IMR-90 (cell line): ENCODE measurements around the gene TMEM81. TPM values are rescaled to one million over a fixed set of nuclear protein-coding genes. Genes with fewer than 3 reads are reported as not detected.

ENCODE experiments used
- ATAC-seq: fragments of 200-7000 bp; cut with Tn5 transposase; 2 replicates; pipeline ENCODE4 v1.9.1; 2020; ENCODE audit warnings: low read depth, mild to moderate bottlenecking, moderate library complexity
- BruUV-seq: library from RNA; stranded (reverse); fragments of 400-500 nt; replicated peaks from 2 replicates; lab custom pipeline; 2021; lab: Mats Ljungman, UMichigan
- CTCF ChIA-PET: fragments of 300-600 bp; formaldehyde crosslinking; extraction: SDS; loops from one replicate; lab custom pipeline; 2021; ENCODE audit warnings: antibody characterized with exemption; lab: Yijun Ruan, JAX
- POLR2A ChIA-PET: fragments of 300-600 bp; sonication (Branson Sonifier 250); formaldehyde crosslinking; loops from one replicate; lab custom pipeline; 2022; ENCODE audit warnings: antibody characterized with exemption; ENCODE audit not compliant: unreplicated experiment; lab: Charles Lee
- DNase-seq: peaks from one replicate; pipeline ENCODE4 v3.0.0; 2013
- H2AFZ ChIP-seq: replicated peaks from 2 replicates; pipeline ENCODE3; 2013; ENCODE audit warnings: low read length, mild to moderate bottlenecking; ENCODE audit not compliant: poor library complexity
- H2AK5ac ChIP-seq: 2 replicates; pipeline ENCODE4 v1.6.1; 2013; ENCODE audit warnings: low read depth, low read length, inconsistent platforms
- H2AK9ac ChIP-seq: replicated peaks from 2 replicates; pipeline ENCODE3; 2013; ENCODE audit warnings: mild to moderate bottlenecking, low read depth, low read length, moderate library complexity; ENCODE audit not compliant: poor library complexity
- H2BK120ac ChIP-seq: 2 replicates; pipeline ENCODE4 v1.6.1; 2013; ENCODE audit warnings: low read depth, low read length, inconsistent platforms
- H2BK15ac ChIP-seq: 3 replicates; pipeline ENCODE4 v1.6.1; 2013; ENCODE audit warnings: low read depth, low read length, inconsistent platforms
- H2BK20ac ChIP-seq: 2 replicates; pipeline ENCODE4 v1.6.1; 2013; ENCODE audit warnings: low read depth, mild to moderate bottlenecking, inconsistent platforms, low read length, moderate library complexity
- H2BK5ac ChIP-seq: 2 replicates; pipeline ENCODE4 v1.6.1; 2013; ENCODE audit warnings: mild to moderate bottlenecking, low read depth, low read length, inconsistent platforms; ENCODE audit not compliant: poor library complexity, severe bottlenecking
- H3K14ac ChIP-seq: replicated peaks from 2 replicates; pipeline ENCODE4 v1.6.1; 2013; ENCODE audit warnings: low read depth, low read length, inconsistent platforms
- H3K18ac ChIP-seq: 2 replicates; pipeline ENCODE4 v1.6.1; 2013; ENCODE audit warnings: low read depth, low read length, control low read depth
- H3K23ac ChIP-seq: 2 replicates; pipeline ENCODE4 v1.6.1; 2013; ENCODE audit warnings: low read depth, low read length, inconsistent platforms
- H3K27ac ChIP-seq: 2 replicates; pipeline ENCODE4 v1.5.1; 2013; ENCODE audit warnings: mild to moderate bottlenecking, control low read depth, low read length; ENCODE audit not compliant: insufficient read depth
- H3K27me3 ChIP-seq: 2 replicates; pipeline ENCODE4 v1.6.1; 2013; ENCODE audit warnings: low read length; ENCODE audit not compliant: control insufficient read depth, insufficient read depth
- H3K36me3 ChIP-seq: 2 replicates; pipeline ENCODE4 v1.6.1; 2013; ENCODE audit warnings: low read length, mixed read lengths; ENCODE audit not compliant: control insufficient read depth, insufficient read depth
- H3K4ac ChIP-seq: 2 replicates; pipeline ENCODE4 v1.6.1; 2013; ENCODE audit warnings: low read depth, low read length, inconsistent platforms
- H3K4me1 ChIP-seq: 2 replicates; pipeline ENCODE4 v1.6.1; 2013; ENCODE audit warnings: low read length, mixed read lengths; ENCODE audit not compliant: control insufficient read depth, insufficient read depth
- H3K4me2 ChIP-seq: 2 replicates; pipeline ENCODE4 v1.6.1; 2013; ENCODE audit warnings: low read depth, mild to moderate bottlenecking, control low read depth, low read length, moderate library complexity
- H3K4me3 ChIP-seq: 2 replicates; pipeline ENCODE4 v1.5.1; 2013; ENCODE audit warnings: low read depth, mild to moderate bottlenecking, control low read depth, low read length, moderate library complexity; ENCODE audit not compliant: insufficient read depth
- H3K56ac ChIP-seq: 2 replicates; pipeline ENCODE4 v1.6.1; 2013; ENCODE audit warnings: low read length, inconsistent platforms; ENCODE audit not compliant: insufficient read depth; ENCODE audit errors: extremely low read depth
- H3K79me1 ChIP-seq, 2 experiments: 2 replicates each; pipeline ENCODE4 v1.6.1; 2013; ENCODE audit warnings: low read length in 2 of 2, inconsistent platforms in 1 of 2, low read depth in 1 of 2
- H3K9ac ChIP-seq: 2 replicates; pipeline ENCODE4 v1.6.1; 2013; ENCODE audit warnings: low read depth, low read length, control low read depth
- H3K9me1 ChIP-seq: 2 replicates; pipeline ENCODE4 v1.6.1; 2013; ENCODE audit warnings: low read length, inconsistent platforms; ENCODE audit not compliant: insufficient read depth
- H3K9me3 ChIP-seq: 2 replicates; pipeline ENCODE4 v1.6.1; 2013; ENCODE audit warnings: low read length; ENCODE audit not compliant: control insufficient read depth, insufficient read depth
- H4K20me1 ChIP-seq: 2 replicates; pipeline ENCODE4 v1.6.1; 2013; ENCODE audit warnings: low read length, inconsistent platforms; ENCODE audit not compliant: insufficient read depth
- H4K5ac ChIP-seq: 2 replicates; pipeline ENCODE4 v1.6.1; 2013; ENCODE audit warnings: mild to moderate bottlenecking, low read depth, low read length, control low read depth
- H4K8ac ChIP-seq, 2 experiments: 2 replicates each; pipeline ENCODE4 v1.6.1; 2013; ENCODE audit warnings: low read depth in 2 of 2, low read length in 2 of 2, control low read depth in 1 of 2, inconsistent platforms in 1 of 2
- H4K91ac ChIP-seq: 2 replicates; pipeline ENCODE4 v1.6.1; 2013; ENCODE audit warnings: low read depth, low read length, inconsistent platforms; ENCODE audit not compliant: insufficient read depth
- CHD1 ChIP-seq: IDR thresholded peaks from 2 replicates; pipeline ENCODE4 v1.6.1; 2012; ENCODE audit warnings: low read depth, low read length, improper control_type of control experiment
- MAZ ChIP-seq: IDR thresholded peaks from 2 replicates; pipeline ENCODE4 v1.6.1; 2012; ENCODE audit warnings: low read depth, mild to moderate bottlenecking, low read length, improper control_type of control experiment, moderate library complexity, borderline replicate concordance
- NFE2L2 ChIP-seq: fragments of 150-350 bp; IDR thresholded peaks from 2 replicates; pipeline ENCODE4 v1.6.1; 2016; ENCODE audit warnings: low read depth, mild to moderate bottlenecking, low read length
- USF2 ChIP-seq: fragments of 150-350 bp; IDR thresholded peaks from 2 replicates; pipeline ENCODE4 v1.6.1; 2017; ENCODE audit warnings: mild to moderate bottlenecking, antibody characterized with exemption, low read length, low read depth
- WGBS, 2 experiments: methylation state at CpG; one replicate each; pipeline versions ENCODE4 v1.1.5 to v1.1.7; 2013; ENCODE audit warnings: missing lambda C conversion rate in 2 of 2; ENCODE audit not compliant: insufficient read length in 1 of 2; ENCODE audit errors: extremely low coverage in 2 of 2; 5-methylcytosine and 5-hydroxymethylcytosine counted together
- dilution Hi-C: fragments of 300-500 bp; cut with HindIII; formaldehyde crosslinking; loops from one replicate; pipeline ENCODE4 v1.14.3; 2018; ENCODE audit warnings: low sequenced_read_pairs; ENCODE audit not compliant: unreplicated experiment
- in situ Hi-C: fragments of 300-500 bp; cut with MboI; formaldehyde crosslinking; loops from 3 replicates; pipeline ENCODE4 v1.14.3; 2019; ENCODE audit warnings: low sequenced_read_pairs, inconsistent platforms, mixed read lengths
- intact Hi-C: fragments of 100-400 bp; cut with micrococcal nuclease; formaldehyde crosslinking; loops from 2 replicates; pipeline ENCODE4 v1.10.0; 2022
- polyA plus RNA-seq, 3 experiments: library from polyadenylated mRNA; depleted of rRNA; stranded (reverse); fragments of >200 nt; gene quantifications; 2 replicates each; pipeline ENCODE4 v1.2.3, GENCODE V29; 2012; ENCODE audit warnings: low replicate concordance in 1 of 3
- total RNA-seq: library from RNA; depleted of rRNA; stranded (reverse); fragments of >200 nt; gene quantifications from 2 replicates; pipeline ENCODE4 v1.2.3, GENCODE V29; 2012
- TF ChIP-seq, protein P1 (sequence below): conservative IDR thresholded peaks from 2 replicates; pipeline ENCODE4 v1.5.1; 2012; ENCODE audit warnings: mild to moderate bottlenecking, low read depth, low read length, improper control_type of control experiment
- TF ChIP-seq, protein P2 (sequence below): fragments of 150-350 bp; IDR thresholded peaks from 2 replicates; pipeline ENCODE4 v1.6.1; 2016; ENCODE audit warnings: low read depth, mild to moderate bottlenecking, low read length, moderate library complexity, borderline replicate concordance

The TMEM81 gene
- total and polyA plus RNA-seq, 2 of the 4 experiments (the other 2 are of a cell fraction) = 1.5 to 1.8 TPM

DNA sequence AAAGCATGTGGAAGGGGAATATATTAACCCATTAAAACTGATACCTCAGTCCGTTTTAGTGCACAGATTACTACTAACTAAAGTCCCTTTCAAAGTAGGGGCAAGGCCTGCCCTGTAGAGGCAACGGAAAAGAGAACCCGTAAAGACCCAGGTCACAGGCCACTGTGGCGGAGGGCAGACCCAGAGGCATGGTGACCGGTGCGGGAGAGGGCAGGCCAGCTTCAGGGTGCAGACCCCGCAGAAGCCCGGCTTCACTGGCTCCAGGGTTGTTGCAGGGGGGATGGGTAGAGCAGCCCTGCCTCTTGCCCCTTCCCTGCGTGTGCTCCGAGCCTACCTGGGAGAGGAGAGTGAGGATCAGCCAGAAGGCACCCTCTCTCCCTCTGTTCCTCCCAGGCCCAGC is 23.5 kb downstream of the TMEM81 start:
- Histone ChIP-seq H2BK120ac (no peak overlapping the region), H3K14ac (no peak overlapping the region), H3K36me3 (no peaks in the 10 kb centered on the region), H3K27me3 (peaks cover 20% of the 10 kb centered on the region), H2BK5ac (no peak overlapping the region), H3K56ac (no peak overlapping the region), H3K9me1 (no peaks in the 10 kb centered on the region), H2BK15ac (no peak overlapping the region), H3K4ac (no peak overlapping the region), H3K4me2 (no peak overlapping the region), H3K27ac (no peak overlapping the region), H2BK20ac (no peak overlapping the region), H3K18ac (no peak overlapping the region), H4K20me1 (no peaks in the 10 kb centered on the region), H2AFZ (no peak overlapping the region), H4K5ac (no peak overlapping the region), H4K91ac (no peak overlapping the region), H4K8ac (no peak overlapping the region), H3K9me3 (no peaks in the 10 kb centered on the region), H3K4me1 (no peaks in the 10 kb centered on the region), H3K79me1 (no peaks in the 10 kb centered on the region), H2AK5ac (no peak overlapping the region), H3K4me3 (no peak overlapping the region), H3K23ac (no peak overlapping the region), H3K9ac (no peak overlapping the region), H2AK9ac (no peak overlapping the region)
- CTCF ChIA-PET = interaction anchor here (1.2 to 2.9 kb wide), 7 partner anchors 8 to 86 kb away, joined by 3 to 31 read pairs (median 8); no protein-coding TSS in a partner anchor
- dilution Hi-C loops (no loop called here), intact Hi-C loops (loop anchor here (1.0 kb wide), 3 partner anchors 71 to 252 kb away; no protein-coding TSS in a partner anchor), in situ Hi-C loops (loop anchor here (5.0 kb wide), 1 partner anchor 73 kb away; no protein-coding TSS in a partner anchor)
- BruUV-seq = no TSS peak
- no peak for ATAC-seq
- no peak for DNase-seq
- POLR2A ChIA-PET = no interaction called here
- no CpG with 5 or more reads among the region's 10 CpGs for WGBS, 2 experiments
- no peak for TF ChIP-seq NFE2L2
- TF ChIP-seq USF2 = no peak
- no peak for TF ChIP-seq MAZ
- TF ChIP-seq, protein P1, sequence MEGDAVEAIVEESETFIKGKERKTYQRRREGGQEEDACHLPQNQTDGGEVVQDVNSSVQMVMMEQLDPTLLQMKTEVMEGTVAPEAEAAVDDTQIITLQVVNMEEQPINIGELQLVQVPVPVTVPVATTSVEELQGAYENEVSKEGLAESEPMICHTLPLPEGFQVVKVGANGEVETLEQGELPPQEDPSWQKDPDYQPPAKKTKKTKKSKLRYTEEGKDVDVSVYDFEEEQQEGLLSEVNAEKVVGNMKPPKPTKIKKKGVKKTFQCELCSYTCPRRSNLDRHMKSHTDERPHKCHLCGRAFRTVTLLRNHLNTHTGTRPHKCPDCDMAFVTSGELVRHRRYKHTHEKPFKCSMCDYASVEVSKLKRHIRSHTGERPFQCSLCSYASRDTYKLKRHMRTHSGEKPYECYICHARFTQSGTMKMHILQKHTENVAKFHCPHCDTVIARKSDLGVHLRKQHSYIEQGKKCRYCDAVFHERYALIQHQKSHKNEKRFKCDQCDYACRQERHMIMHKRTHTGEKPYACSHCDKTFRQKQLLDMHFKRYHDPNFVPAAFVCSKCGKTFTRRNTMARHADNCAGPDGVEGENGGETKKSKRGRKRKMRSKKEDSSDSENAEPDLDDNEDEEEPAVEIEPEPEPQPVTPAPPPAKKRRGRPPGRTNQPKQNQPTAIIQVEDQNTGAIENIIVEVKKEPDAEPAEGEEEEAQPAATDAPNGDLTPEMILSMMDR = no peak
- no peak for TF ChIP-seq CHD1
- TF ChIP-seq, protein P2, sequence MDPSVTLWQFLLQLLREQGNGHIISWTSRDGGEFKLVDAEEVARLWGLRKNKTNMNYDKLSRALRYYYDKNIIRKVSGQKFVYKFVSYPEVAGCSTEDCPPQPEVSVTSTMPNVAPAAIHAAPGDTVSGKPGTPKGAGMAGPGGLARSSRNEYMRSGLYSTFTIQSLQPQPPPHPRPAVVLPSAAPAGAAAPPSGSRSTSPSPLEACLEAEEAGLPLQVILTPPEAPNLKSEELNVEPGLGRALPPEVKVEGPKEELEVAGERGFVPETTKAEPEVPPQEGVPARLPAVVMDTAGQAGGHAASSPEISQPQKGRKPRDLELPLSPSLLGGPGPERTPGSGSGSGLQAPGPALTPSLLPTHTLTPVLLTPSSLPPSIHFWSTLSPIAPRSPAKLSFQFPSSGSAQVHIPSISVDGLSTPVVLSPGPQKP = no peak
